Osteoblast (primary cell): ENCODE results near the gene IFNK. TPM values are rescaled to one million over a fixed set of nuclear protein-coding genes. Genes with fewer than 3 reads are reported as not detected.

Experiments used
- DNase-seq: peaks from one replicate; pipeline ENCODE4 v3.0.0; 2011; ENCODE audit warnings: low spot score, mixed read lengths; ENCODE audit not compliant: insufficient read length; ENCODE audit errors: missing footprints
- H2AFZ ChIP-seq: 2 replicates; pipeline ENCODE4 v1.6.0; 2011; ENCODE audit warnings: mild to moderate bottlenecking, low read length
- H3K27ac ChIP-seq: 2 replicates; pipeline ENCODE4 v1.5.1; 2011; ENCODE audit warnings: mild to moderate bottlenecking, low read depth, low read length, moderate library complexity
- H3K27me3 ChIP-seq: 2 replicates; pipeline ENCODE4 v1.6.0; 2012; ENCODE audit warnings: mild to moderate bottlenecking, control low read depth, inconsistent platforms, low read length, moderate library complexity; ENCODE audit not compliant: insufficient read depth
- H3K36me3 ChIP-seq: 2 replicates; pipeline ENCODE4 v1.5.1; 2011; ENCODE audit warnings: mild to moderate bottlenecking, low read length, control low read depth, moderate library complexity; ENCODE audit not compliant: insufficient read depth
- H3K4me1 ChIP-seq: 2 replicates; pipeline ENCODE4 v1.5.1; 2011; ENCODE audit warnings: mild to moderate bottlenecking, low read length, control low read depth, moderate library complexity; ENCODE audit not compliant: insufficient read depth
- H3K4me2 ChIP-seq: 2 replicates; pipeline ENCODE4 v1.6.0; 2011; ENCODE audit warnings: mild to moderate bottlenecking, low read length; ENCODE audit not compliant: insufficient read depth
- H3K4me3 ChIP-seq: fragments of 200-600 bp; sonication (generic); 3 replicates; pipeline ENCODE4 v1.5.1; 2012; ENCODE audit warnings: mild to moderate bottlenecking, low read length, inconsistent platforms; ENCODE audit not compliant: insufficient read depth
- H3K79me2 ChIP-seq: 2 replicates; pipeline ENCODE4 v1.6.0; 2012; ENCODE audit warnings: mild to moderate bottlenecking, low read length, control low read depth, inconsistent platforms; ENCODE audit not compliant: insufficient read depth
- H3K9me3 ChIP-seq: 2 replicates; pipeline ENCODE4 v1.5.1; 2011; ENCODE audit warnings: low read depth, low read length, control low read depth
- H4K20me1 ChIP-seq: 2 replicates; pipeline ENCODE4 v1.6.0; 2012; ENCODE audit warnings: mild to moderate bottlenecking, low read length, control low read depth; ENCODE audit not compliant: insufficient read depth
- CTCF ChIP-seq: IDR thresholded peaks from 2 replicates; pipeline ENCODE4 v1.5.1; 2011; ENCODE audit warnings: mild to moderate bottlenecking, low read depth, low read length, moderate library complexity; ENCODE audit errors: extremely low read depth
- total RNA-seq: library from RNA; depleted of rRNA; stranded (reverse); fragments of >200 nt; gene quantifications from 2 replicates; pipeline ENCODE4 v1.2.3, GENCODE V29; 2012

IFNK gene
- total RNA-seq, 1 donor = not detected

- no peaks in the 10 kb centered on the region for H3K36me3 ChIP-seq
- H3K79me2 ChIP-seq = no peaks in the 10 kb centered on the region
- no peaks in the 10 kb centered on the region for H3K27me3 ChIP-seq
- H3K9me3 ChIP-seq = no peaks in the 10 kb centered on the region
- H4K20me1 ChIP-seq = no peaks in the 10 kb centered on the region
- H3K4me2 ChIP-seq = no peak overlapping the region
- no peaks in the 10 kb centered on the region for H3K4me1 ChIP-seq
- H2AFZ ChIP-seq = no peak overlapping the region
- no peak for TF ChIP-seq CTCF
- DNase-seq = no peak
- no peak overlapping the region for H3K27ac ChIP-seq
- no peak overlapping the region for H3K4me3 ChIP-seq
These were observed 13.3 kb upstream of the IFNK start for GRCh38 chr9:27510780-27511179.

GRCh38 chr9:27511771-27512170 lies 12.3 kb upstream of the IFNK start:
- Histone ChIP-seq H3K4me2 (no peak overlapping the region), H3K27me3 (no peaks in the 10 kb centered on the region), H3K4me3 (no peak overlapping the region), H4K20me1 (no peaks in the 10 kb centered on the region), H3K27ac (no peak overlapping the region), H3K4me1 (no peaks in the 10 kb centered on the region), H3K79me2 (no peaks in the 10 kb centered on the region), H2AFZ (no peak overlapping the region), H3K36me3 (no peaks in the 10 kb centered on the region), H3K9me3 (no peaks in the 10 kb centered on the region)
- no peak for DNase-seq
- TF ChIP-seq CTCF = no peak

GRCh38 chr9:27514551-27514950 lies 9.5 kb upstream of the IFNK start:
- H3K9me3 ChIP-seq = no peaks in the 10 kb centered on the region
- H2AFZ ChIP-seq = no peak overlapping the region
- H3K4me3 ChIP-seq = no peak overlapping the region
- no peaks in the 10 kb centered on the region for H3K79me2 ChIP-seq
- TF ChIP-seq CTCF = no peak
- no peaks in the 10 kb centered on the region for H3K36me3 ChIP-seq
- H4K20me1 ChIP-seq = no peaks in the 10 kb centered on the region
- no peak for DNase-seq
- no peaks in the 10 kb centered on the region for H3K27me3 ChIP-seq
- no peaks in the 10 kb centered on the region for H3K4me1 ChIP-seq
- no peak overlapping the region for H3K4me2 ChIP-seq
- no peak overlapping the region for H3K27ac ChIP-seq

GRCh38 chr9:27518006-27518405 lies 6.1 kb upstream of the IFNK start:
- TF ChIP-seq CTCF = no peak
- no peak overlapping the region for H3K4me3 ChIP-seq

More at GRCh38 chr9:27518006-27518405, 6.1 kb upstream of the IFNK start:
- Histone ChIP-seq H2AFZ (no peak overlapping the region), H3K27me3 (no peaks in the 10 kb centered on the region), H3K27ac (no peak overlapping the region), H4K20me1 (no peaks in the 10 kb centered on the region), H3K4me2 (no peak overlapping the region), H3K36me3 (no peaks in the 10 kb centered on the region), H3K9me3 (no peaks in the 10 kb centered on the region), H3K4me1 (no peaks in the 10 kb centered on the region), H3K79me2 (no peaks in the 10 kb centered on the region)
- no peak for DNase-seq
